OCI-LY1 (cell line): ENCODE results near the gene CBLIF.
A peak's percentile ranks its signal among the peaks of the same experiment; 100 is the strongest.

Experiments
- H2AFZ ChIP-seq: fragments of 200-600 bp; sonication (generic), shearing (Covaris generic); 2 replicates; pipeline ENCODE4 v1.6.0; 2014; ENCODE audit warnings: antibody characterized with exemption, mild to moderate bottlenecking, low read length
- H3F3A ChIP-seq: fragments of 200-600 bp; sonication (generic), shearing (Covaris generic); 2 replicates; pipeline ENCODE4 v1.6.0; 2014; ENCODE audit warnings: mild to moderate bottlenecking, antibody characterized with exemption, low read length, moderate library complexity; ENCODE audit not compliant: insufficient read depth
- H3K27ac ChIP-seq: fragments of 200-600 bp; sonication (generic); 2 replicates; pipeline ENCODE4 v1.5.1; 2014; ENCODE audit warnings: low read length, mixed run types, mild to moderate bottlenecking, low read depth; ENCODE audit not compliant: poor library complexity, severe bottlenecking
- H3K27me3 ChIP-seq: fragments of 200-600 bp; sonication (generic); 2 replicates; pipeline ENCODE4 v1.6.0; 2014; ENCODE audit warnings: antibody characterized with exemption, mild to moderate bottlenecking, low read length, moderate library complexity; ENCODE audit not compliant: insufficient read depth
- H3K36me3 ChIP-seq: fragments of 200-600 bp; sonication (generic); 2 replicates; pipeline ENCODE4 v1.6.1; 2014; ENCODE audit warnings: mild to moderate bottlenecking, antibody characterized with exemption, low read length, moderate library complexity, mixed read lengths; ENCODE audit not compliant: insufficient read depth
- H3K4me1 ChIP-seq: fragments of 200-600 bp; sonication (generic); 2 replicates; pipeline ENCODE4 v1.5.1; 2014; ENCODE audit warnings: mild to moderate bottlenecking, low read length, moderate library complexity; ENCODE audit not compliant: insufficient read depth, severe bottlenecking
- H3K4me2 ChIP-seq: fragments of 200-600 bp; sonication (generic), shearing (Covaris generic); 2 replicates; pipeline ENCODE4 v1.6.1; 2014; ENCODE audit warnings: low read length
- H3K4me3 ChIP-seq: fragments of 200-600 bp; sonication (generic); 2 replicates; pipeline ENCODE4 v1.5.1; 2014; ENCODE audit warnings: low read length, low read depth, mild to moderate bottlenecking, mixed read lengths; ENCODE audit not compliant: poor library complexity, severe bottlenecking
- H3K79me2 ChIP-seq: fragments of 200-600 bp; shearing (Covaris generic); 2 replicates; pipeline ENCODE4 v1.6.1; 2016; ENCODE audit warnings: mixed run types, low read length, mixed read lengths; ENCODE audit not compliant: insufficient read depth
- H3K9ac ChIP-seq: fragments of 200-600 bp; sonication (generic), shearing (Covaris generic); 2 replicates; pipeline ENCODE4 v1.6.1; 2014; ENCODE audit warnings: mild to moderate bottlenecking, low read length, mixed read lengths
- H3K9me2 ChIP-seq: fragments of 200-600 bp; sonication (generic), shearing (Covaris generic); 2 replicates; pipeline ENCODE4 v1.6.1; 2014; ENCODE audit warnings: low read depth, mild to moderate bottlenecking, low read length, mixed read lengths
- H3K9me3 ChIP-seq: fragments of 200-600 bp; shearing (Covaris generic); 2 replicates; pipeline ENCODE4 v1.6.1; 2014; ENCODE audit warnings: low read length, mixed read lengths
- H4K20me1 ChIP-seq: fragments of 200-600 bp; sonication (generic), shearing (Covaris generic); 2 replicates; pipeline ENCODE4 v1.6.0; 2016; ENCODE audit warnings: mild to moderate bottlenecking, low read length; ENCODE audit not compliant: insufficient read depth
- CTCF ChIP-seq: fragments of 200-600 bp; sonication (generic), shearing (Covaris generic); IDR thresholded peaks from 2 replicates; pipeline ENCODE4 v1.5.1; 2017; ENCODE audit warnings: mild to moderate bottlenecking, antibody characterized with exemption, low read length, moderate library complexity, mixed read lengths
- EZH2 ChIP-seq: fragments of 200-600 bp; sonication (generic), shearing (Covaris generic); IDR thresholded peaks from 2 replicates; pipeline ENCODE4 v1.8.0; 2017; ENCODE audit warnings: borderline replicate concordance, mixed run types, mild to moderate bottlenecking, antibody characterized with exemption, low read length, moderate library complexity, mixed read lengths

CBLIF gene

GRCh38 chr11:59810189-59810910 is 34.9 kb downstream of the CBLIF start, which contains the start of gene MRPL16:
Gene MRPL16, minus strand, starts transcription at chr11:59810778. Its CDS starts 120 bp downstream, at chr11:59810658.
- Histone ChIP-seq H3K79me2 (peaks cover 9% of the 10 kb centered on the region), H3K9ac (peak within 1 kb of the TSS; percentile 96), H3K27ac (peak within 1 kb of the TSS; percentile 50), H3F3A (no peaks in the 10 kb centered on the region), H3K4me1 (peaks cover 45% of the 10 kb centered on the region), H2AFZ (peak within 1 kb of the TSS; percentile 93), H3K36me3 (peaks cover 39% of the 10 kb centered on the region), H3K4me3 (peak within 1 kb of the TSS; percentile 89), H3K27me3 (no peaks in the 10 kb centered on the region), H3K9me3 (no peaks in the 10 kb centered on the region), H4K20me1 (no peaks in the 10 kb centered on the region), H3K4me2 (peak within 1 kb of the TSS; percentile 86), H3K9me2 (no peaks in the 10 kb centered on the region)
- peak; percentile 40; the same call in 1 of the 2 replicates for TF ChIP-seq CTCF
- no peak for TF ChIP-seq EZH2

GRCh38 chr11:59807047-59807610 is 38.2 kb downstream of the CBLIF start:
- Histone ChIP-seq H3F3A (no peaks in the 10 kb centered on the region), H4K20me1 (no peaks in the 10 kb centered on the region), H3K27ac (no peak overlapping the region), H3K4me3 (no peak overlapping the region), H3K79me2 (peaks cover 9% of the 10 kb centered on the region), H3K27me3 (no peaks in the 10 kb centered on the region), H3K9me3 (no peaks in the 10 kb centered on the region), H3K4me2 (no peak overlapping the region), H3K36me3 (peaks cover 45% of the 10 kb centered on the region), H3K9me2 (no peaks in the 10 kb centered on the region), H3K4me1 (peaks cover 24% of the 10 kb centered on the region), H3K9ac (no peak overlapping the region), H2AFZ (no peak overlapping the region)
- no peak for TF ChIP-seq CTCF
- TF ChIP-seq EZH2 = no peak

GRCh38 chr11:59804061-59804460 is 41.2 kb downstream of the CBLIF start:
- Histone ChIP-seq H2AFZ (no peak overlapping the region), H3F3A (no peaks in the 10 kb centered on the region), H3K4me2 (no peak overlapping the region), H3K27me3 (no peaks in the 10 kb centered on the region), H3K4me1 (peaks cover 7% of the 10 kb centered on the region), H3K9me3 (no peaks in the 10 kb centered on the region), H3K36me3 (peaks cover 43% of the 10 kb centered on the region), H3K27ac (no peak overlapping the region), H3K79me2 (no peaks in the 10 kb centered on the region), H3K4me3 (no peak overlapping the region), H4K20me1 (no peaks in the 10 kb centered on the region), H3K9ac (no peak overlapping the region), H3K9me2 (no peaks in the 10 kb centered on the region)
- TF ChIP-seq CTCF = no peak
- no peak for TF ChIP-seq EZH2
